Esophagus (tissue), 2 donors: ENCODE measurements around the gene LHFPL3. TPM values are rescaled to one million over a fixed set of nuclear protein-coding genes. Genes with fewer than 3 reads are reported as not detected.

ENCODE experiments used
- H3K27ac ChIP-seq, 2 donors: one replicate each; pipeline ENCODE4 v1.5.1; 2013; ENCODE audit warnings: low read depth in 2 of 2, mild to moderate bottlenecking in 2 of 2, inconsistent platforms in 1 of 2, low read length in 1 of 2, moderate library complexity in 1 of 2
- H3K27me3 ChIP-seq, 2 donors: one replicate each; pipeline ENCODE4 v1.6.1; 2013; ENCODE audit warnings: low read length in 2 of 2, control low read depth in 1 of 2, mild to moderate bottlenecking in 1 of 2; ENCODE audit not compliant: insufficient read depth in 2 of 2, control insufficient read depth in 1 of 2
- H3K36me3 ChIP-seq, 2 donors: one replicate each; pipeline ENCODE4 v1.6.1; 2013; ENCODE audit warnings: low read length in 1 of 2; ENCODE audit not compliant: control insufficient read depth in 2 of 2, insufficient read depth in 2 of 2
- H3K4me1 ChIP-seq, 2 donors: one replicate each; pipeline ENCODE4 v1.6.1; 2013; ENCODE audit warnings: low read length in 1 of 2; ENCODE audit not compliant: control insufficient read depth in 2 of 2, insufficient read depth in 2 of 2
- H3K4me3 ChIP-seq, 2 donors: one replicate each; pipeline ENCODE4 v1.5.1; 2013; ENCODE audit warnings: low read length in 2 of 2, mild to moderate bottlenecking in 2 of 2, low read depth in 1 of 2, moderate library complexity in 1 of 2
- H3K9me3 ChIP-seq, 2 donors: one replicate each; pipeline ENCODE4 v1.6.1; 2013; ENCODE audit warnings: mild to moderate bottlenecking in 2 of 2, low read depth in 1 of 2, low read length in 1 of 2, moderate library complexity in 1 of 2; ENCODE audit not compliant: control insufficient read depth in 2 of 2, insufficient read depth in 1 of 2
- WGBS, 2 donors: extraction: QIAGEN DNeasy Blood & Tissue Kit; methylation state at CpG; one replicate each; pipeline ENCODE4 v1.1.7; 2013; 5-methylcytosine and 5-hydroxymethylcytosine counted together
- polyA plus RNA-seq, 2 donors: library from polyadenylated mRNA; stranded (reverse); fragments of 200-250 nt; gene quantifications; one replicate each; pipeline ENCODE4 v1.2.3, GENCODE V29; 2013
- donor health status: healthy with polysubstance abuse.
- donor health status: Bipolar disorder and iron deficiency.

The LHFPL3 gene
- polyA plus RNA-seq, 2 donors: not detected

- no peak overlapping the region for H3K4me3 ChIP-seq
- H3K36me3 ChIP-seq: no peaks in the 10 kb centered on the region
- H3K27ac ChIP-seq: no peak overlapping the region
- H3K9me3 ChIP-seq: no peaks in the 10 kb centered on the region
- peaks cover 0 to 3% of the 10 kb centered on the region in 2 donors for H3K4me1 ChIP-seq
- WGBS, 2 donors: 62 to 84% methylated on average over 5 of the region's 5 CpGs
- H3K27me3 ChIP-seq: no peaks in the 10 kb centered on the region
Observed at GRCh38 chr7:104926601-104927041, 598.2 kb downstream of the LHFPL3 start.

- no peak overlapping the region for H3K4me3 ChIP-seq
- WGBS, 2 donors: 54 to 79% methylated on average over 7 of the region's 7 CpGs
- H3K36me3 ChIP-seq: no peaks in the 10 kb centered on the region
- H3K27me3 ChIP-seq: no peaks in the 10 kb centered on the region
- no peaks in the 10 kb centered on the region for H3K9me3 ChIP-seq
- no peak overlapping the region for H3K27ac ChIP-seq
- peaks cover 0 to 3% of the 10 kb centered on the region in 2 donors for H3K4me1 ChIP-seq
Observed at GRCh38 chr7:104927055-104927454, 598.7 kb downstream of the LHFPL3 start.

- no peak overlapping the region for H3K27ac ChIP-seq
- no peaks in the 10 kb centered on the region for H3K36me3 ChIP-seq
- WGBS, 2 donors: 94% methylated on average over 6 of the region's 6 CpGs
- no peaks in the 10 kb centered on the region for H3K9me3 ChIP-seq
- no peak overlapping the region for H3K4me3 ChIP-seq
- H3K27me3 ChIP-seq: no peaks in the 10 kb centered on the region
- H3K4me1 ChIP-seq: peaks cover 0 to 3% of the 10 kb centered on the region in 2 donors
Observed at GRCh38 chr7:104928721-104929400, 600.5 kb downstream of the LHFPL3 start.

- Histone ChIP-seq H3K27me3 (no peaks in the 10 kb centered on the region), H3K9me3 (no peaks in the 10 kb centered on the region), H3K4me1 (peaks cover 0 to 3% of the 10 kb centered on the region in 2 donors), H3K4me3 (no peak overlapping the region), H3K27ac (peak overlapping the region; percentile 11 to 47), H3K36me3 (no peaks in the 10 kb centered on the region)
- 51 to 79% methylated on average over 1 of the region's 1 CpG for WGBS, 2 donors
Observed at GRCh38 chr7:104929921-104930320, 601.5 kb downstream of the LHFPL3 start.

GRCh38 chr7:104931181-104931781 lies 602.9 kb downstream of the LHFPL3 start:
- whole genome bisulfite sequencing, 2 donors: 46 to 55% methylated on average over 5 of the region's 5 CpGs
- Histone ChIP-seq H3K4me3 (no peak overlapping the region), H3K9me3 (no peaks in the 10 kb centered on the region), H3K4me1 (peaks cover 0 to 4% of the 10 kb centered on the region in 2 donors), H3K36me3 (no peaks in the 10 kb centered on the region), H3K27me3 (no peaks in the 10 kb centered on the region), H3K27ac (peak overlapping the region in 1 of 2 donors; percentile 43)

- Histone ChIP-seq H3K36me3 (no peaks in the 10 kb centered on the region), H3K4me3 (no peak overlapping the region), H3K27ac (no peak overlapping the region), H3K27me3 (no peaks in the 10 kb centered on the region), H3K9me3 (no peaks in the 10 kb centered on the region), H3K4me1 (peaks cover 0 to 7% of the 10 kb centered on the region in 2 donors)
- 98% methylated on average over 9 of the region's 9 CpGs for WGBS, 2 donors
Observed at GRCh38 chr7:104933022-104933421, 604.6 kb downstream of the LHFPL3 start.

- peaks cover 0 to 7% of the 10 kb centered on the region in 2 donors for H3K4me1 ChIP-seq
- WGBS, 2 donors: 61 to 68% methylated on average over 6 of the region's 6 CpGs
- no peaks in the 10 kb centered on the region for H3K27me3 ChIP-seq
- no peaks in the 10 kb centered on the region for H3K9me3 ChIP-seq
- no peak overlapping the region for H3K27ac ChIP-seq
- H3K4me3 ChIP-seq: no peak overlapping the region
- H3K36me3 ChIP-seq: no peaks in the 10 kb centered on the region
Observed at GRCh38 chr7:104933521-104933988, 605.2 kb downstream of the LHFPL3 start.

GRCh38 chr7:104934665-104935064 lies 606.3 kb downstream of the LHFPL3 start:
- Histone ChIP-seq H3K9me3 (no peaks in the 10 kb centered on the region), H3K36me3 (no peaks in the 10 kb centered on the region), H3K4me1 (peaks cover 0 to 7% of the 10 kb centered on the region in 2 donors), H3K27me3 (no peaks in the 10 kb centered on the region), H3K27ac (no peak overlapping the region), H3K4me3 (no peak overlapping the region)
- WGBS, 2 donors: 74 to 87% methylated on average over 7 of the region's 7 CpGs

GRCh38 chr7:104935276-104935675 lies 606.9 kb downstream of the LHFPL3 start:
- Histone ChIP-seq H3K4me1 (peaks cover 0 to 7% of the 10 kb centered on the region in 2 donors), H3K27me3 (no peaks in the 10 kb centered on the region), H3K4me3 (no peak overlapping the region), H3K9me3 (no peaks in the 10 kb centered on the region), H3K27ac (no peak overlapping the region), H3K36me3 (no peaks in the 10 kb centered on the region)

GRCh38 chr7:104936546-104936945 lies 608.1 kb downstream of the LHFPL3 start:
- Histone ChIP-seq H3K36me3 (no peaks in the 10 kb centered on the region), H3K27me3 (no peaks in the 10 kb centered on the region), H3K27ac (peak overlapping the region in 1 of 2 donors; percentile 22), H3K4me1 (peaks cover 0 to 4% of the 10 kb centered on the region in 2 donors), H3K9me3 (no peaks in the 10 kb centered on the region), H3K4me3 (no peak overlapping the region)
- WGBS, 2 donors: 88 to 89% methylated on average over 8 of the region's 8 CpGs
